H9 (cell line): ENCODE data around the gene THUMPD1. TPM values are rescaled to one million over a fixed set of nuclear protein-coding genes. Genes with fewer than 3 reads are reported as not detected.
"Not testable (repeated sequence)": the region's sequence is repeated elsewhere in the genome, so short reads cannot be mapped to it uniquely, and the experiment has no call there.

Experiments
- DNase-seq: peaks from one replicate; pipeline ENCODE4 v3.0.0-alpha.2; 2017
- H2AFZ ChIP-seq: one replicate; pipeline ENCODE4 v1.6.1; 2013; ENCODE audit warnings: mild to moderate bottlenecking, low read length, control low read depth, moderate library complexity
- H2AK5ac ChIP-seq: 2 replicates; pipeline ENCODE4 v1.6.1; 2013; ENCODE audit warnings: low read length, control low read depth, mixed read lengths; ENCODE audit not compliant: insufficient read length
- H2BK120ac ChIP-seq: one replicate; pipeline ENCODE4 v1.6.1; 2013; ENCODE audit warnings: low read depth, mild to moderate bottlenecking, low read length, control low read depth, inconsistent platforms; ENCODE audit not compliant: poor library complexity, severe bottlenecking
- H2BK12ac ChIP-seq: 2 replicates; pipeline ENCODE4 v1.6.1; 2013; ENCODE audit warnings: low read length, control low read depth, mixed read lengths, low read depth; ENCODE audit not compliant: insufficient read length
- H2BK15ac ChIP-seq: 2 replicates; pipeline ENCODE4 v1.6.1; 2013; ENCODE audit warnings: low read depth, low read length, control low read depth
- H2BK20ac ChIP-seq: one replicate; pipeline ENCODE4 v1.6.1; 2013; ENCODE audit warnings: low read depth, mild to moderate bottlenecking, low read length, control low read depth, inconsistent platforms; ENCODE audit not compliant: poor library complexity, severe bottlenecking
- H2BK5ac ChIP-seq: 2 replicates; pipeline ENCODE4 v1.6.1; 2013; ENCODE audit warnings: low read length, control low read depth, mixed read lengths; ENCODE audit not compliant: insufficient read length
- H3K14ac ChIP-seq: 2 replicates; pipeline ENCODE4 v1.6.1; 2013; ENCODE audit warnings: low read length, control low read depth; ENCODE audit not compliant: insufficient read depth
- H3K18ac ChIP-seq: 2 replicates; pipeline ENCODE4 v1.6.1; 2013; ENCODE audit warnings: low read depth, mild to moderate bottlenecking, mixed read lengths, low read length, control low read depth; ENCODE audit not compliant: insufficient read length
- H3K23ac ChIP-seq: 2 replicates; pipeline ENCODE4 v1.6.1; 2013; ENCODE audit warnings: low read length, control low read depth, mixed read lengths, low read depth; ENCODE audit not compliant: insufficient read length
- H3K23me2 ChIP-seq: 2 replicates; pipeline ENCODE4 v1.6.1; 2013; ENCODE audit warnings: low read depth, mild to moderate bottlenecking, mixed read lengths, low read length, control low read depth; ENCODE audit not compliant: insufficient read length, poor library complexity, severe bottlenecking
- H3K27ac ChIP-seq: 2 replicates; pipeline ENCODE4 v1.5.1; 2013; ENCODE audit warnings: low read length, control low read depth, mixed read lengths, low read depth; ENCODE audit not compliant: insufficient read length
- H3K27me3 ChIP-seq: 2 replicates; pipeline ENCODE4 v1.6.1; 2013; ENCODE audit warnings: low read length, control low read depth, inconsistent platforms; ENCODE audit not compliant: insufficient read depth
- H3K4ac ChIP-seq: 2 replicates; pipeline ENCODE4 v1.6.1; 2013; ENCODE audit warnings: low read depth, mild to moderate bottlenecking, control low read depth, inconsistent platforms, low read length, moderate library complexity
- H3K4me1 ChIP-seq: 2 replicates; pipeline ENCODE4 v1.6.1; 2013; ENCODE audit warnings: low read length, control low read depth, inconsistent platforms; ENCODE audit not compliant: insufficient read depth
- H3K4me2 ChIP-seq: 2 replicates; pipeline ENCODE4 v1.6.1; 2013; ENCODE audit warnings: low read length, control low read depth, mixed read lengths; ENCODE audit not compliant: insufficient read length, insufficient read depth
- H3K56ac ChIP-seq: 2 replicates; pipeline ENCODE4 v1.6.1; 2013; ENCODE audit warnings: low read depth, mild to moderate bottlenecking, mixed read lengths, low read length, control low read depth; ENCODE audit not compliant: insufficient read length
- H3K79me1 ChIP-seq: 2 replicates; pipeline ENCODE4 v1.6.1; 2013; ENCODE audit warnings: low read depth, mild to moderate bottlenecking, moderate library complexity, low read length, control low read depth, inconsistent platforms; ENCODE audit not compliant: insufficient read depth, poor library complexity, severe bottlenecking
- H3K79me2 ChIP-seq: 2 replicates; pipeline ENCODE4 v1.6.1; 2013; ENCODE audit warnings: low read length, control low read depth, inconsistent platforms; ENCODE audit not compliant: insufficient read depth
- H3K9ac ChIP-seq: 2 replicates; pipeline ENCODE4 v1.6.1; 2013; ENCODE audit warnings: low read length, control low read depth, mixed read lengths; ENCODE audit not compliant: insufficient read length; ENCODE audit errors: extremely low read depth
- H3K9me3 ChIP-seq: one replicate; pipeline ENCODE4 v1.6.1; 2013; ENCODE audit warnings: low read depth, low read length, inconsistent platforms; ENCODE audit not compliant: control insufficient read depth
- H3T11ph ChIP-seq: one replicate; pipeline ENCODE4 v1.6.1; 2013; ENCODE audit warnings: mild to moderate bottlenecking, low read length, control low read depth, inconsistent platforms
- H4K20me1 ChIP-seq: one replicate; pipeline ENCODE4 v1.6.1; 2013; ENCODE audit not compliant: control insufficient read depth, insufficient read length, insufficient read depth
- H4K5ac ChIP-seq: 2 replicates; pipeline ENCODE4 v1.6.1; 2013; ENCODE audit warnings: low read depth, mild to moderate bottlenecking, mixed read lengths, low read length, control low read depth; ENCODE audit not compliant: insufficient read length
- H4K8ac ChIP-seq: replicated peaks from 2 replicates; pipeline ENCODE4 v1.6.1; 2013; ENCODE audit warnings: low read length, control low read depth, mixed read lengths, low read depth; ENCODE audit not compliant: insufficient read length
- H4K91ac ChIP-seq: 2 replicates; pipeline ENCODE4 v1.6.1; 2013; ENCODE audit warnings: low read depth, mild to moderate bottlenecking, moderate library complexity, mixed read lengths, low read length, control low read depth; ENCODE audit not compliant: insufficient read length
- H3K27ac Mint-ChIP-seq, 3 experiments: 2 replicates in 2 of 3; 3 replicates in 1 of 3; pipeline ENCODE4 v1.8.0; 2020 to 2021; ENCODE audit warnings: mixed read lengths in 3 of 3, mild to moderate bottlenecking in 1 of 3, moderate library complexity in 1 of 3
- H3K27me3 Mint-ChIP-seq: 2 replicates; pipeline ENCODE4 v1.8.0; 2021; ENCODE audit warnings: low read depth, mild to moderate bottlenecking, moderate library complexity, mixed read lengths
- H3K36me3 Mint-ChIP-seq, 3 experiments: 2 replicates in 2 of 3; 3 replicates in 1 of 3; pipeline ENCODE4 v1.8.0; 2020 to 2021; ENCODE audit warnings: low read depth in 3 of 3, mixed read lengths in 3 of 3; ENCODE audit not compliant: insufficient read depth in 1 of 3
- H3K4me1 Mint-ChIP-seq, 2 experiments: 2 replicates each; pipeline ENCODE4 v1.8.0; 2020; ENCODE audit warnings: mixed read lengths in 2 of 2
- H3K4me3 Mint-ChIP-seq, 2 experiments: 2 replicates in 1 of 2; 3 replicates in 1 of 2; pipeline ENCODE4 v1.8.0; 2020 to 2021; ENCODE audit warnings: mild to moderate bottlenecking in 2 of 2, mixed read lengths in 2 of 2, moderate library complexity in 1 of 2
- H3K9me3 Mint-ChIP-seq, 2 experiments: 2 replicates in 1 of 2; 3 replicates in 1 of 2; pipeline ENCODE4 v1.8.0; 2020; ENCODE audit warnings: mild to moderate bottlenecking in 2 of 2, mixed read lengths in 2 of 2, moderate library complexity in 1 of 2
- CTCF ChIP-seq: fragments of 200-600 bp; sonication (generic); conservative IDR thresholded peaks from 3 replicates; pipeline ENCODE4 v1.8.0; 2021; ENCODE audit warnings: antibody characterized with exemption, mild to moderate bottlenecking
- WGBS: extraction: QIAGEN DNeasy Blood & Tissue Kit; methylation state at CpG from one replicate; pipeline ENCODE4 v1.1.7; 2013; ENCODE audit warnings: missing lambda C conversion rate, low lambda C conversion rate, mixed read lengths; ENCODE audit not compliant: insufficient read length; ENCODE audit errors: extremely low coverage; 5-methylcytosine and 5-hydroxymethylcytosine counted together
- total RNA-seq: library from RNA; stranded (reverse); gene quantifications from 2 replicates; pipeline ENCODE4 v1.2.1, GENCODE V29; 2021

THUMPD1 gene
- total RNA-seq, 1 experiment from 2014 or later, result 51.3 TPM

- no peak overlapping the region for H2BK20ac ChIP-seq
- Mint-ChIP-seq H3K27me3 (peaks cover 5% of the 10 kb centered on the region), H3K4me3 (no peak overlapping the region), H3K9me3 (peaks cover 10 to 12% of the 10 kb centered on the region in 2 experiments), H3K36me3 (peaks cover 0 to 10% (median 0%) of the 10 kb centered on the region in 3 experiments; a peak in 1 of 7 replicates), H3K27ac (no peak overlapping the region), H3K4me1 (peaks cover 16 to 18% of the 10 kb centered on the region in 2 experiments)
- no peaks in the 10 kb centered on the region for H4K20me1 ChIP-seq
- H2BK5ac ChIP-seq, result no peak overlapping the region
- H3K14ac ChIP-seq, result no peak overlapping the region
- no peak overlapping the region for H2AFZ ChIP-seq
- no peaks in the 10 kb centered on the region for H3K27me3 ChIP-seq
- H3K23ac ChIP-seq, result no peak overlapping the region
- no peak overlapping the region for H2BK15ac ChIP-seq
- H3K23me2 ChIP-seq, result no peaks in the 10 kb centered on the region
- no peak overlapping the region for H3K56ac ChIP-seq
- no peak for DNase-seq
- WGBS, result no CpG with 5 or more reads among the region's 2 CpGs
- H2AK5ac ChIP-seq, result no peak overlapping the region
- H3K27ac ChIP-seq, result no peak overlapping the region
- H3K4me1 ChIP-seq, result no peaks in the 10 kb centered on the region
- H4K8ac ChIP-seq, result no peak overlapping the region
- H2BK12ac ChIP-seq, result no peak overlapping the region
- no peak overlapping the region for H3K18ac ChIP-seq
- no peak overlapping the region for H3K9ac ChIP-seq
- H4K5ac ChIP-seq, result no peak overlapping the region
- no peak for TF ChIP-seq CTCF
- H3K4ac ChIP-seq, result no peak overlapping the region
- H3K79me2 ChIP-seq, result no peaks in the 10 kb centered on the region
- H2BK120ac ChIP-seq, result no peak overlapping the region
- no peak overlapping the region for H3K4me2 ChIP-seq
- no peaks in the 10 kb centered on the region for H3K9me3 ChIP-seq
- H4K91ac ChIP-seq, result no peak overlapping the region
- no peak overlapping the region for H3T11ph ChIP-seq
- no peaks in the 10 kb centered on the region for H3K79me1 ChIP-seq
Measured at GRCh38 chr16:20765732-20766131, 24.1 kb upstream of the THUMPD1 start.

- not testable (repeated sequence) for H2BK5ac ChIP-seq, H4K20me1 ChIP-seq, H3K27ac ChIP-seq, H3K27ac Mint-ChIP-seq, H3K27me3 ChIP-seq, H4K5ac ChIP-seq, H3K4me2 ChIP-seq, H3K18ac ChIP-seq, H2BK12ac ChIP-seq, H3K23me2 ChIP-seq, H2BK15ac ChIP-seq, H3K4me3 Mint-ChIP-seq, H2BK20ac ChIP-seq, H3K14ac ChIP-seq, H3K4ac ChIP-seq, H3K9me3 ChIP-seq, H2BK120ac ChIP-seq, H3K4me1 ChIP-seq, H2AK5ac ChIP-seq, H3K79me1 ChIP-seq, H3K27me3 Mint-ChIP-seq, H3K36me3 Mint-ChIP-seq, H3K56ac ChIP-seq, H3K9ac ChIP-seq, H3K79me2 ChIP-seq, H4K91ac ChIP-seq, H2AFZ ChIP-seq, DNase-seq, H4K8ac ChIP-seq, H3K23ac ChIP-seq, H3T11ph ChIP-seq
- Mint-ChIP-seq H3K9me3 (peaks cover 10 to 12% of the 10 kb centered on the region in 2 experiments), H3K4me1 (peaks cover 16 to 18% of the 10 kb centered on the region in 2 experiments)
- WGBS, result no CpG with 5 or more reads among the region's 1 CpG
Measured at GRCh38 chr16:20764448-20764847, 22.8 kb upstream of the THUMPD1 start.
